Tibial artery (tissue), 4 donors: ENCODE results near the gene DNAH14.
"Not testable (repeated sequence)": the region's sequence is repeated elsewhere in the genome, so short reads cannot be mapped to it uniquely, and the experiment has no call there.

Source experiments
- DNase-seq, 2 donors: peaks; one replicate each; pipeline ENCODE4 v3.0.0-alpha.2; 2019
- H3K27ac ChIP-seq, 2 donors: fragments of 200-600 bp; sonication (generic) in 1 of 2; 1 replicate in 1 of 2; 2 replicates in 1 of 2; pipeline ENCODE4 v1.5.1; 2018 to 2019; ENCODE audit warnings: mild to moderate bottlenecking in 1 of 2
- H3K27me3 ChIP-seq, 2 donors: fragments of 200-600 bp; sonication (generic) in 1 of 2; one replicate each; pipeline versions ENCODE4 v1.5.1 to v1.6.0; 2016 to 2019
- H3K36me3 ChIP-seq, 3 donors: fragments of 200-600 bp; sonication (generic) in 2 of 3; one replicate each; pipeline ENCODE4 v1.5.1; 2016 to 2019; ENCODE audit warnings: mild to moderate bottlenecking in 2 of 3
- H3K4me1 ChIP-seq, 4 donors: fragments of 200-600 bp; sonication (generic) in 2 of 4; 1 replicate in 3 of 4; 2 replicates in 1 of 4; pipeline ENCODE4 v1.5.1; 2016 to 2019
- H3K4me3 ChIP-seq, 2 donors: fragments of 200-600 bp; sonication (generic) in 1 of 2; 1 replicate in 1 of 2; 2 replicates in 1 of 2; pipeline ENCODE4 v1.5.1; 2018 to 2019; ENCODE audit warnings: mild to moderate bottlenecking in 2 of 2
- H3K9me3 ChIP-seq, 3 donors: fragments of 200-600 bp; sonication (generic) in 1 of 3; one replicate each; pipeline ENCODE4 v1.5.1; 2016 to 2019
- CTCF ChIP-seq, 2 experiments: fragments of 200-600 bp in 1 of 2; fragments of 450-650 bp in 1 of 2; IDR thresholded peaks; one replicate each; pipeline ENCODE4 v1.5.1; 2017 to 2019; ENCODE audit warnings: antibody characterized with exemption in 2 of 2, mild to moderate bottlenecking in 1 of 2, moderate library complexity in 1 of 2
- intact Hi-C: fragments of 100-400 bp; cut with DNase I; formaldehyde crosslinking; loops from one replicate; pipeline ENCODE4 v1.15.0; 2023; ENCODE audit warnings: low total_unique reads

DNAH14 gene

GRCh38 chr1:224883091-224883490 is 46.4 kb upstream of the DNAH14 start:
- Histone ChIP-seq H3K27me3 (peaks cover 0 to 4% of the 10 kb centered on the region in 2 donors), H3K9me3 (peaks cover 0 to 4% (median 0%) of the 10 kb centered on the region in 3 donors), H3K4me3 (no peak overlapping the region), H3K36me3 (no peaks in the 10 kb centered on the region), H3K27ac (no peak overlapping the region), H3K4me1 (no peaks in the 10 kb centered on the region)
- TF ChIP-seq CTCF (IDR thresholded peaks at IDR 0.05): no peak
- intact Hi-C loops: no loop called here
- DNase-seq: no peak

GRCh38 chr1:224884361-224884801 is 45.1 kb upstream of the DNAH14 start:
- Histone ChIP-seq H3K27me3 (peaks cover 0 to 4% of the 10 kb centered on the region in 2 donors), H3K4me1 (no peaks in the 10 kb centered on the region), H3K9me3 (peaks cover 0 to 4% (median 0%) of the 10 kb centered on the region in 3 donors), H3K4me3 (no peak overlapping the region), H3K27ac (no peak overlapping the region), H3K36me3 (no peaks in the 10 kb centered on the region)
- no peak for DNase-seq
- TF ChIP-seq CTCF (IDR thresholded peaks at IDR 0.05): no peak
- intact Hi-C loops: no loop called here

- DNase-seq, H3K9me3 ChIP-seq, intact Hi-C loops, H3K27ac ChIP-seq, H3K4me3 ChIP-seq, H3K4me1 ChIP-seq, H3K36me3 ChIP-seq, H3K27me3 ChIP-seq: not testable (repeated sequence)
These were observed 44.1 kb upstream of the DNAH14 start for GRCh38 chr1:224885376-224885775.

DNA sequence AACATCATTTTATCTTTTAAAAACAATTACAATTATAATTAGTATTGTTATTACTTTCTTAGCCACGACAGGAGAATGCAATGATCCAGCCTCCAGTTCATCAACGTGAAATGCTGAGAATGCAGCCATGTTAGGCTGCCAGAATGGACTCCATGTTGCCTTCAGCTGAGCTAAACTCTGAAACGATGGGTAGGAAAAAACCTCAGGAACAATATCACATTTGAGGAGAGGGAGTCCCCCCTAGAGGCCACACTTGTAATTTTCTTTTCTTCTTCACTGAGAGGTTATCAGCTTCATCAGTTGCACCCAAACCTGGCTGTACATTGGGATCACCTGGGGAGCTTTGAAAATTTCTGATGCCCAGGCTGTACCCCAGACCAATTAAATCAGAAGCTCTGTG is 34.6 kb upstream of the DNAH14 start:
- DNase-seq: no peak
- no peak for TF ChIP-seq CTCF (IDR thresholded peaks at IDR 0.05)

GRCh38 chr1:224896130-224896781 is 33.2 kb upstream of the DNAH14 start:
- DNase-seq: no peak
- Histone ChIP-seq H3K36me3 (no peaks in the 10 kb centered on the region), H3K4me3 (no peak overlapping the region), H3K9me3 (peaks cover 0 to 6% (median 0%) of the 10 kb centered on the region in 3 donors), H3K27me3 (no peaks in the 10 kb centered on the region), H3K27ac (no peak overlapping the region), H3K4me1 (no peaks in the 10 kb centered on the region)
- intact Hi-C loops: no loop called here
- TF ChIP-seq CTCF (IDR thresholded peaks at IDR 0.05): no peak

More for the DNA sequence above, 34.6 kb upstream of the DNAH14 start:
- Histone ChIP-seq H3K9me3 (peaks cover 0 to 6% (median 0%) of the 10 kb centered on the region in 3 donors), H3K27me3 (no peaks in the 10 kb centered on the region), H3K36me3 (no peaks in the 10 kb centered on the region), H3K4me3 (no peak overlapping the region), H3K4me1 (no peaks in the 10 kb centered on the region), H3K27ac (no peak overlapping the region)
- intact Hi-C loops: no loop called here

- no peak for TF ChIP-seq CTCF (IDR thresholded peaks at IDR 0.05)
- DNase-seq: no peak
- no peak overlapping the region for H3K27ac ChIP-seq
- intact Hi-C loops: no loop called here
- peaks cover 0 to 6% (median 0%) of the 10 kb centered on the region in 3 donors for H3K9me3 ChIP-seq
- H3K36me3 ChIP-seq: no peaks in the 10 kb centered on the region
- H3K4me3 ChIP-seq: no peak overlapping the region
- H3K27me3 ChIP-seq: no peaks in the 10 kb centered on the region
- no peaks in the 10 kb centered on the region for H3K4me1 ChIP-seq
These were observed 31.7 kb upstream of the DNAH14 start for GRCh38 chr1:224897529-224898327.
